Stimulated activated CD4-positive, alpha-beta T cell treated with anti-CD3 and anti-CD28 coated beads, TNF-alpha, amount 100 ng/mL, for 24 hours (primary cell): ENCODE results near the gene HOXC11.

Source experiments
- DNase-seq, 3 experiments: peaks; one replicate each; pipeline ENCODE4 v3.0.0-alpha.2; 2020; ENCODE audit warnings: low read depth in 3 of 3

HOXC11 gene

DNA sequence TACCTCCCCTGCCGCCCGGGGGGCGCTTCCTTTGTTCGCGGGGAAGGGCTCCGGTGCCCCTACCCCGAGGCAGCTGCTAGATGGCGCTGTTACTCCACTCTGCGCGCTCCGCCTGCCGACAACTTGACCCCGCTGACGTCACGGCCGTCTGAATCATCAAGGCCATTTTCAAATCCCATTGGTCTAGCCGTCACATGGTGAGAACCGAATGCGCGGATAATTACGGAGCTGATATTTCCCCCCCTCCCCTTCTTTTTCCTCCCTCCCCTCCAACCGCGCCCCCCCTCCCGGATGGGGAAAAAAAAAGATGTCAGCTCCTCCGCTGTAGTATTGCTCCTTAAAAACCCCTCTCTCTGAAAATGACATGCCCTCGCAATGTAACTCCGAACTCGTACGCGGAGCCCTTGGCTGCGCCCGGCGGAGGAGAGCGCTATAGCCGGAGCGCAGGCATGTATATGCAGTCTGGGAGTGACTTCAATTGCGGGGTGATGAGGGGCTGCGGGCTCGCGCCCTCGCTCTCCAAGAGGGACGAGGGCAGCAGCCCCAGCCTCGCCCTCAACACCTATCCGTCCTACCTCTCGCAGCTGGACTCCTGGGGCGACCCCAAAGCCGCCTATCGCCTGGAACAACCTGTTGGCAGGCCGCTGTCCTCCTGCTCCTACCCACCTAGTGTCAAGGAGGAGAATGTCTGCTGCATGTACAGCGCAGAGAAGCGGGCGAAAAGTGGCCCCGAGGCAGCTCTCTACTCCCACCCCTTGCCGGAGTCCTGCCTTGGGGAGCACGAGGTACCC is 12.2 kb downstream of the HOXC11 start, which contains the start of gene HOXC10:
Gene HOXC10 (plus strand): TSS at position 246 of the 791 bp plus-strand sequence. CDS start 114 bp downstream, at position 360.
- DNase-seq = peak; percentile 54 to 89 (median 65)

DNA sequence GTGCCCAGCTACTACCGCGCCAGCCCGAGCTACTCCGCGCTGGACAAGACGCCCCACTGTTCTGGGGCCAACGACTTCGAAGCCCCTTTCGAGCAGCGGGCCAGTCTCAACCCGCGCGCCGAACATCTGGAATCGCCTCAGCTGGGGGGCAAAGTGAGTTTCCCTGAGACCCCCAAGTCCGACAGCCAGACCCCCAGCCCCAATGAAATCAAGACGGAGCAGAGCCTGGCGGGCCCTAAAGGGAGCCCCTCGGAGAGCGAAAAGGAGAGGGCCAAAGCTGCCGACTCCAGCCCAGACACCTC is 12.7 kb downstream of the HOXC11 start:
- no peak for DNase-seq

DNA sequence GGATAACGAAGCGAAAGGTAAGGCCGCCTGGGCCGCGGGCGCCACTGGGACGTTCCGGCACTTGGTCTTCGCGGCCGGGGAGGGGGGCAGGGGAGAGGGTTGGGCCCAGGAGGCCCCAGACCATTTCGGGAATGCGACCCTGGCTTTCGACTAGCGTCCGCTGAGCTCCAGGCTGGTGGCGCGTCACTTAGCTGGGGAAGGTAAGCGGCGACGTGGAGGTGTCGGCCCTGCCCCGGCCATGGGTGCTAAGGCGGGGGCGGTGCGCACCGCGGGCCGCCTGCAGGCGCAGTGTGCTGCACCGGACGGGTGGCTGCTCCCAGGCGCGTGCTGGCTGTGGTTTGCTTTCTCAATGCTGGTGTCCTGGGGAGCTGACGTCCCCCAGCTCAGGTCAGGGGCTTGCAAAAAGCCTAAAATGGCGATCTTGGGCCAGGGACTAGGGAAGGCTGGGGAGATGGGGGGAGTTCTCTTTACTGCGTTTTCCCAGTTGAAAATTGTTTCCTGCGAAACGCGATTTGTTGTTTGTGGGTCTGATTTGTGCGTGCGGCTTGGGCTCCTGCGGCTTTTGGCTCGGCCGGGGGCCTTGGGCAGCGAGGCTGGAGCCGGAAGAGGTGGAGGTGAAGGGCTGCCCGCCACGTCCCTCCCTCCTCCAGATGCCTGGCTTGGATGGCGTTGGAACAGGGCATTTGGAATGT is 13.2 kb downstream of the HOXC11 start:
- DNase-seq = no peak

DNA sequence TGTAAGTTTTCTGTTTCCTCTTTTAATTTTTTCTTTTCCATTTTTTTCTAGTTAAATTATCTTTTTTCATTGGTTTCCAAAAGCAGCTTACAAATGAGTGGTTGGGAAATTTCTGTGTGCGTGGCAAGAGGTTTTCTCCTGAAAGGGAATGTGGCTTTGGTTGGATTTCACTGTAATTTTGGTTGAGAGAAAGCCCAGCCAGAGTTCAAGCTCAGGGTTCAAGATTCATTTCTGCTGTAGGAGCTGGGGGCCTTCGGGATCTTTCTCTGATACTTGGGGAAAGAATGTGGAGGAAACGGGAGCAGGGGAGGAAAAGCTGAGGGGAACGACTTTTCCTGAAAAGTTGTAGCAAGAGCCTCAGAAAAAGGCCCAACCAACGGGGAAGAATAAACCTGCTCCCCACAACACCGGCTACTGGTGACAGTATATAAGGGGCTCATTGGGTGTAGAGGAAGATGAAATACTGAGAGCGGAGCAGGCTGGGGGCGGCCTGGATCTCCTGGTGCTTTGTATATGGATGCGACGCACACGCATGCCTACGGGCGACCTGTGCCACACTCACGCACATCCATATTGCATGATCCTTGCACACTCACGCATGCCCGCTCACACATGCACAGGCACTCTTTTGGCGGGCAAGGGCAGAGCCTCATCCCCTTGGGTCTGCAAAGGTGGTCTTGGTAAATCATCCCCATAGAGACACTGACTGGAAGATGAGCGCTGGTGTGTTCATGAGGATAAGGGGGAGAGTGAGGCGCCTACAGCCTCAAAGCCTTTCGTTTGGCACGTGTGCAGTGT is 14.0 kb downstream of the HOXC11 start:
- no peak for DNase-seq

DNA sequence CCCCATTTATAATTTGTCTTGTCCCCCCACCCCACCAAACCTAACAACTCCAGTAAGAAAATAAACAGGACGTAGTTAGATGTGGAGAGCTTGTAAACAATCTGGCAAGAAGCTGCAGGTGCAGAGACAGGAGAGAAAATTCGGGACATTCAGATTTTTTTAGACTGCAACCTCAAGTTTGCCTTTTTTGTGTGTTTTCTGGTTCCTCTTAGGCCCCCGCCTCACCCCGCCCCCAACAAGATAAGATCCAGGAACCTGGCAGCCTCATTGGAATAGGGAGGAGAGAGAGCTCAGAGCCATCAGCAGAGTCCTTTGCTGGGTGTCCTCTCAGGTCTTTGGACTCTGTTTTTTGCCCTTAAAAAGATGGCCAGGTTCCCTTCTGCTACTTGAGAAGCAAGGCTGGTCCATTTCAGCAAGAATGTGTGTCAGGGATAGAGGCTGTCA is 14.9 kb downstream of the HOXC11 start:
- no peak for DNase-seq

DNA sequence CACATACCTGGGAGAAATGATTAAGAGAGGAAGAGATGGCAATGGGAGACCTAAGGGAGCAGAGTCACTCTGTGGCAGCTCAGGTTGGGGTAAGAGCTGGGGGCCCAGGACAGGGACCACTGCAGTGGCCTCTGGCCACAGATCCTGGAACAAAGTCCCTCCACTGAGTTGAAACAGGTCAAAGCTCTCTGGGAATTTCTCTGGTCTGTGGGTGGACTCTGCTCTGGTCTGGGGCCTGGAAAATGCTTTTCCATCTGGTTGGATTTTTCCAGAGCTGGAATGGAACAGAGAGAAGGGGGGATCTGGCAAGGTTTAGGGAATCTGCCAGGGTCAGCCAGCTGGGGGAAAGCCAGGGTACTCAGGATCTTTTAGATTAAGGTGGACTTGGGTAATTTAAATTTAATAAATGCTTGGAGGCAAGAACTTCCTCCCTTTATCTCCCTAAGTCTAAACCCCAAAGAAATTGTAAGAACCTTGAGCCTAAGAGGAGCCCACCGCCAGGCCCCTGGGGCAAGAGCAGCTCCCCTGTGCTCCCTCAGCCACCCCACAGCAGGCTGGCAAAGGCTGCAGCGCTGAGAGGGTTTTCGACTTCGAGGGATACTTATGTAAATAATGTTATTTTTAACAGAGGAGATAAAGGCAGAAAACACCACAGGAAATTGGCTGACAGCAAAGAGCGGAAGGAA is 15.8 kb downstream of the HOXC11 start:
- no peak for DNase-seq

DNA sequence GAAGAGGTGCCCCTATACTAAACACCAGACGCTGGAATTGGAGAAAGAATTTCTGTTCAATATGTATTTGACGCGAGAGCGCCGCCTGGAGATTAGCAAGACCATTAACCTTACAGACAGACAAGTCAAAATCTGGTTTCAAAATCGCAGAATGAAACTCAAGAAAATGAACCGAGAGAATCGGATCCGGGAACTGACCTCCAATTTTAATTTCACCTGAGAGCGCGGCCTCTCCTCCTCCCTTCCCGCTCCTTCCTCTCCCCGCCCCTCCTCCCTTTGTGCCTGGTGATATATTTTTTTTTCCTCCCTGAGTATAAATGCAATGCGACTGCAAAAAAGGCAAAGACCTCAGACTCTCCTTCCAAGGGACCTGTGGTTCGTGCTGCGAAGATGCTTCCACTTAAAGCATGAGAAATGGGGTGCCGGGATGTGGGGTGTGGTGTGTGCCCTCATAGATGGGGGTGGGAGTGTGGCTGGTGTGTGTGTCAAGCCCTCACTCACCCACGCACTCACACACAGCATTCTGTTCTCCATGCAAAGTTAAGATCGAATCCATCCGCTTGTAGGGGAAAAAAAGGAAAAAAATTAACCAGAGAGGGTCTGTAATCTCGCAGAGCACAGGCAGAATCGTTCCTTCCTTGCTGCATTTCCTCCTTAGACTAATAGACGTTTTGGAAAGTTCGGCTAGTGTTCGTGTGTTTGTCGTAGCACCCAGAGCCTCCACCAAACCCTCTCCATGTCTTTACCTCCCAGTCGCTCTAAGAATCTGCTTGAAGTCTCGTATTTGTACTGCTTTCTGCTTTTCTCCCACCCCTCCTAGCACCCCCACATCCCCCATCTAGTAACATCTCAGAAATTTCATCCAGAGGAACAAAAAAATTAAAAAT is 16.5 kb downstream of the HOXC11 start:
- DNase-seq = no peak

DNA sequence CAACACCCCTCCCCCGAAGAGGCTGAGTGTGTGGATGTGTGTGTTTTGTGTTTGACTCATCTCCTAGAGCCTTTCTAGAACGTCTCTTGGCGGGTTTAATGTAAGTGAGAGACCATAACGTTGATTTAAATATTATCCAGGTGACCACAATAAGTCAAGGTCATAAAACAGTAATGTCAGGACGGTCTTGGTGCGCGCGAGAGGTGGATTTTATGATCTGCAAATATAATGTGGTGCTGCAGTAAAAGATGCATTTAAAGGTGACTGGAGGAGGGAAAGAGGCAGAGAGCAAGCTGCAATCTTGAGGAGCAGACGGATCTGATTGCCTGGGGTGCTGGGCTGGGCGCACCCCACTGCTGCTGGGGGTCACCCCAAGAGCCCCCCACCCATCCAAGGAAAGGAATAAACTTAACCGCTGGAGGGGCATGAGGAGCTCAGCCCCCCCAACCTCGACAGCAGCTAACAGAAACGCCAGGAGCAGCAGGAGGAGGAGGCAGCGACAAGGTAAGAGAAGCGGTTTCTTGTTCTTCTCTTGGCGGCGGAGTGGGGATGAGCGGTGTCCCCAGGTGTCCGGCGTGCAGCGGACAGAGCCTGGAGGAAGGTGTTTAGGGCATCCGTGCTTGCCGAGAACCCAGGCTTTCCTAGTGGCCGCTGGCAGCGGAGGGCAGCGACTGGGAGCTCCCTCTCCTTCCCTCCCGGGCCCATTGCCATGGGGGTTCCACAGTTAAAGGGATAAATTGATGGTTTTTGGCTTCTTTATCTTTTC is 17.6 kb downstream of the HOXC11 start:
- no peak for DNase-seq

DNA sequence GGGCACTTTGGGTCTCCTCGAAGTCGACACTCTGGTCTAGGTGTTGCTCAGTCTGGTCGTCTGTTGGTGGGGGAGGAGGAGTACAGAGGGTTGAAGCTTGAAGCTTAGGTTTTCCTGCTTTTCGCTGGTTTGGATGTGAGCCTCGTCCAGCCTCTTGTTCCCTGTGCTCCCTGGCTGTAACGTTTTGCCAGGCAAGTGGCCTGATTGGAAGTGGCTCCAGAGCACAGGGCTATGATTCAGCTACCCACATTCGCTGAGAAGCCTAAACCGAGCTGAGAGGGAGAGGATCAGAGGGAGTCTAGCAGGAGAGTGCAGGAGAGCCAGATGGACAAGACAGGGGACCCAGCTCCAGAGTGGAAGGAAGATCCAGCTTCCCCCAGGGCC is 18.1 kb downstream of the HOXC11 start:
- DNase-seq = no peak

DNA sequence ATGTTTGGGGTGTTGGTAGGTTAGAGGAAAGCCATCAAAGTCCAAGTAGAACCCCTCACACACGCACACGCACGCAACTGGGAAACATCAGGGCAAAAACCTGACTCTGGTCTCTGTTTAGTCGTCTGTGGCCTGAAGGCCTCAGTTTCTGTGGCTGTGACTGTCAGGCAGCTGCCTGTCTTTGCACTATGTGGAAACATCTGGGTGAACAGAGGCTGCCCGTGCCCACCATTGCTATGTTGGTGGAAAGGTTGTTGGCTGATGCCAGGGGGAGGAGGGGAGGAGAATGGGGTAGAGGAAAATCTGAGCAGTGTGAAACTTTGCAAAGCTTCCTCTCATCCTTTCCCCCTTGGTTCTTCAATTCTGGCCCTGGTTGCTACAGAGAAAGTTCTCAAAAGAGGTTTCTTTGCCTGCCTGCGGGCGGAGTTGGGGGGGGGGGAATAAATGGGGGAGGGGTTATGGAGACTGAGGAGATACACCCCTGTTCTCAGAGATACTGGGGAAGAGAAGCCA is 19.5 kb downstream of the HOXC11 start:
- no peak for DNase-seq

DNA sequence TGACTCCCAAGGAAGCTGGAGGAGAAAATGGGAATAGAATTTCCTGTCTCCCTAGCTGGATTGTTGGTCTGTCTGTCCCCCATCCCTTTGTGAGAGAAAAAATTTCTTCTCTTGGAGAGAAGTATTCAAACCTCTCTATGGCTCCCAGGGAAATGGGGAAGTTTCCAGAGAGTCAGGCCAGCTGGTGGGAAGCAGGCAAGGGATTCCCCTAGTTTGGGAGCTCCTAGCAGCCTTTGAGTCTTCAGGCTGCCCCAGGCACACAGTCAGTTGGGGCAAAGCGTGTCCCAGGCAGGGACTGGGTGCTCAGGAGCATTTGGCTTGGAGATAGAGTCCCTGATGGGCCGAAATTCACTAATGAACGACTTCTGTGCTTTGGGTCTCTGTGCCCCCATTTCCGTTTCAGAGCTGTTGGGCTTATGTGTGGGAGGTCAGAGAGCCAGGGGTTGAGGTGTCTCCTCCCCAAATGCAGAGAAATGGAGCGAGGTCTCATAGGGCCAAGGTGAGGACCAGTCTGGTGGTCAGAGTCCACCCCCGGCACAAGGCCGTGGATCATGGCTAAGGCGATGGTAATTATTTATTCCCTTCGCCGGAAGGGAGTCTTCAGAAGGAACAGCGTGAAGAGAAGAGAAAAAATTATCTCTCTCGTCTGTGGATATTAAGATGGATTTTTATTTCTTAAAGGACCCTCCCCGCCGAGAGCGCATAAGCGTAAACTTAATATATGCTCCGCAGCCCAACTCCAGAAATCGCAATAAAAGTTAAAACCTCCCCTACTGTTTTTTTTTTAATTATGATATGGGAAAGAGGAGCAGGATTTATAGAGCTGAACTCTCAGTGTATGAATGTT is 20.5 kb downstream of the HOXC11 start:
- no peak for DNase-seq

DNA sequence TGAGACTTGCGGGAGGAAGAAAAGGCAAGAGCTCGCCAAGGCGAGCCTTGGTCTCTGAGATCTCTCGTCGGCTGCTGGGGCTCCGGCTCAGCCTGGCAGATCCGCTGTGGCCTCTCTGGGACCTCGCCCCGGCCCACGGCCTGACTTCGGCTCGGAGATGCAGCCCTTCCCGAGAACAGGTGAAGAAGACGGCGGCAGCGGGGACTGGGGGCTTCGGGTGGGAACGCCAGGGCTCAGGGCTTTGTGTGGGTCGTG is 21.0 kb downstream of the HOXC11 start:
- no peak for DNase-seq

DNA sequence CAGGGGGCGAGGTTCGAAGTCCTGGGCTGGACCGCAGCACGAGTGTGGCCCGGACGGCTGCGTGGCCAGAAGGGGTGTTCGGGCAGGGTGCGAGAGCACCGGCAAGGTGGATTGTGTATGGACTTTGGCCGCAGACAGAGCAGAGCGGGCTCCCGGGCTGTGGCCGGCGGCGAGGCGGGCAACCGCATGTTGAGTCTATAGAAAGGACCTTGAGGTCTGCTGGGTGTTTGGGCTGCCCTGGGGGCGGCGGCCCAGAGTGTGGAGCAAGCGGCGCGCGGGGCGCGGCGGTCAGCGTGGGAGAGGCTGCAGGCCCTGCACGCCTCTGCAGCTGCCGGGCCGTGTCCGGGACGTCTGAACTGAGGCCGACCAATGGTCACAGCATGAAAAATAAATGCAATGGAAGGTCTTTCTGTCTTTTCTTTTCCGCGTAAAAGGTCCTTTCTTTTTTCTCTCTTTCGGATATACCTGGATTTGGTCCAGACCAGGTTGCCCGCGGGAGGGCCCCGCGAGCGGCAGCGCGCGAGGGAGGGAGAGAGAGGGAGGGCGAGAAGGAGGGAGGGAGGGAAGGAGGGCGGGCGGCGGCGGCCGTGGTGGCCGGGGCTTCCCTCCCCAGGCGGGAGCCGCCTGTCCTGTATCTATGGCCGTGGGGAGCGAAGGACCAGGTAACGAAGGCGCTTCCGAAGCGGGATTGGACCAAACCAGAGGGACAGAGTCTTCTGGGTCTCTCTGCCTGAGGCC is 21.5 kb downstream of the HOXC11 start:
- no peak for DNase-seq

DNA sequence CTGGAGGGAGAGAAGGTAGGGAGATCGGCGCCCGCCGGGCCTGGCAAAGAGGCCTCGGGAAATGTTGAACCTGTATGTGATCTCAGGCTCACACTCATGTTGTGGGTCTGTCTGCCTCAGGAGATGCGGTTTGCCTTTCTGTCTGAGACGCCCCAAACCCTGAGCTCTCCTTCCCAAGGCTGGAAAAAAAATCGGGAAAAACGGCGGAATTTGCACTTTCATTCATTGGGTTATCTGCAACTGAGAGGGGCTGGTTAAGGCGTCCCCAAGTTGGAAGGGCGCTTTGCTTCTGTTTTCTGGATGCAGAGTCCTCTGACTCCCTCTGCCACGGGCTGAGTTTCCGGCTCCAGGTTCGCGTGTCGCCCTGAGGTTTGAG is 22.1 kb downstream of the HOXC11 start:
- DNase-seq = no peak

DNA sequence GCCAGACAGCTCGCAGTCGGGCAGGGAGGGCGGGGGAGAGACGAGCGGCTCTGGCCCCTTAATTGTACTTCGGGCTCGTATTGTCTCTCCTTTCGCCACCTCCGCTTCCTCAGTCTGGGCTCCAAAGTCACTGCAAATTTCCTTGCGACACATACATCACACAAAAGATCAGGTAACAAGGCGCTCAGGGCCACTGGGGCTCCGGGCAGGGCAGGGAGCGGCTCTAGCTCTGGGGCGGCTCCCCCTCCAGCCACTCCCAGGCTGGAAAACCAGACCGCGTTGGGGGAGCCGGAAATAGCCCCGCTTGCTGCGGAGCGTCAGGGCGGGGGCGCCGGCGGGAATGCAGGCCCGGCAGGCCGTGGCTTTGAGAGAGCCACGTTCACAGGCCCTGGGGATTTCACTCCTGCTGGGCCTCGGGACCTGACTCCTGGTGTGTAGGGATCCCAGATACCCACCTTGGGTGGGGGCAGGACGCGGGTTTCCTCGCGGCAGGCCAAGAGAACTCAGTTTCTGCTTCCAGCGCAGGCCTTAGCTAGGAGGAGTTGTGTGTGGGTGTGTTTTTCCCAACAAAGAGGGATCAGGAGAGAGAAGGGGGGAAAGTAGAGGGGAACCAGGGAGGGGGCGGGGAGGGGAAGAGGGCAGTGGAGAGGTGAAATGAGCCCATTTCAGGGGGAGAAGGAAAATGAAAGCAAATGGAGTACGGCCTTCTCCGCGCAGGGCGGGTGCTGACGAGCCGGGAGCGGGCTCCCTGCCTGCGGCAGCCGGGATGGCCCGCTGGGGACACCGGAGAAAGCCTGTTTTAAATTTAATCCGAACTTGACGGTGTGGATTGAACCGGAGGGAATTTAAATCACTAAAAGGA is 22.7 kb downstream of the HOXC11 start:
- no peak for DNase-seq

DNA sequence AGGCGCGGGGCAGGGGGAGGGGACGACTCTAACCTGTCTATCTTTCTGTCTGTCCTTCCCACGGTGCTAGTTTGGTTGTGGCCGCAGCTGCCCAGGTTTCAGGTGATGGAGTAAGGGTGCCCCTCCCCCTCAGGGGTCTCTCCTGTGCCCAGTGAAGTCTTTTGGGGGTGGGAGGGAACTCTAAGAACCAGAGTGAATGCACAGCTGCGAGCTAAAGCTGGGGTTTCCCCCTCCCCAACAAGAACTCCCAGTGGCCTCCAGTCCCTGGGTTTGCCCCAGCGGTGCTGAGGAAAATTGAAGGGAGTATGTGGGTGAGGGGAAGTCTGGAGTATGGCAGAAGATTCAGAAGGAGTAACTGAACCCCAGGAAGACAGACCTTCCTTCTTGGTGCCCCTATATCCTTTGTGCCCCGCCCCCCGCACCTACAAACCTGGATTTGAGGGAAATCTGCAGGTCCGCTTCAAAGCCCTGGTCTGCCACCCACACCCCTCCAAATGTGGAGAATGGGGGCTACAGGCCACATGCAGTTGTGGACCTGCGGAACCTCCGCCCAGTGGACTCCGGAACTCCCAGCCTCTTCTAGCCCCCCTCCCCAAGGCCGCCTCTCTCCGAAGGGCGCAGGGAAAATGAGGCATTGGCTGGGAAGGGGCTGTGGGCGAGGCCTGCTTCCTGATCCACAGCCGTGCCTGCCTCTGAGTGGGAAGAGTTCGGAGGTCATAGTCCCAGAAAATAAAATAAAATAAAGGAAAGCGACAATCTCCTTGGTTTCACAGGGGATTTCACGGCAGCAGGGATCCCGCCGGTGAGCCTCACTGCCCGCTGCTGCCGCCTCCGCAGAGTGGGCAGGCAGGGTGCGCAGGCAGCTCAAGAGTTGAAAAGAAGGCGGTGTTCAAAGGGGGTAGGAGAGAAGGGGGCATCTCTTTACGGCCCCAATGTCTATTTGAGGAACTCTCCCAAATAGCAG is 23.6 kb downstream of the HOXC11 start:
- DNase-seq = no peak
